ENCODE measurements around the gene ABL2.
"Not testable (repeated sequence)": the region's sequence is repeated elsewhere in the genome, so short reads cannot be mapped to it uniquely, and the experiment has no call there.

ABL2 gene

GRCh38 chr1:179229214-179230140 lies at the start of gene ABL2:
Gene ABL2 (minus strand): TSS chr1:179229677. CDS start chr1:179229397, 280 bp downstream.
- Histone ChIP-seq H3K36me3 (ENCODE audit: control insufficient read depth, insufficient read depth, low read length) (peaks cover 3% of the 10 kb centered on the region), H3K27ac (ENCODE audit: low read depth, low read length) (peak within 1 kb of the TSS; percentile 89), H3K9ac (ENCODE audit: low read depth, low read length) (peak within 1 kb of the TSS; percentile 82), H3K27me3 (ENCODE audit: control insufficient read depth, insufficient read depth, low read length) (no peaks in the 10 kb centered on the region), H3K4me3 (ENCODE audit: low read depth, low read length) (peak within 1 kb of the TSS; percentile 83), H3K9me3 (ENCODE audit: control insufficient read depth, insufficient read depth, low read length) (no peaks in the 10 kb centered on the region), H3K4me1 (ENCODE audit: control insufficient read depth, insufficient read depth, low read length) (peaks cover 6% of the 10 kb centered on the region; the same call in 1 of the 2 replicates)

- Histone ChIP-seq H3K4me1 (ENCODE audit: control insufficient read depth, insufficient read depth, low read length) (no peaks in the 10 kb centered on the region), H3K27ac (ENCODE audit: low read depth, low read length) (no peak overlapping the region), H3K9ac (ENCODE audit: low read depth, low read length) (no peak overlapping the region), H3K4me3 (ENCODE audit: low read depth, low read length) (no peak overlapping the region), H3K27me3 (ENCODE audit: control insufficient read depth, insufficient read depth, low read length) (no peaks in the 10 kb centered on the region), H3K36me3 (ENCODE audit: control insufficient read depth, insufficient read depth, low read length) (no peaks in the 10 kb centered on the region), H3K9me3 (ENCODE audit: control insufficient read depth, insufficient read depth, low read length) (0 out of 2 replicates have a peak, but pooled peaks cover 4% of the 10 kb centered on the region)
These were observed 49.4 kb upstream of the ABL2 start for GRCh38 chr1:179278920-179279319.

DNA sequence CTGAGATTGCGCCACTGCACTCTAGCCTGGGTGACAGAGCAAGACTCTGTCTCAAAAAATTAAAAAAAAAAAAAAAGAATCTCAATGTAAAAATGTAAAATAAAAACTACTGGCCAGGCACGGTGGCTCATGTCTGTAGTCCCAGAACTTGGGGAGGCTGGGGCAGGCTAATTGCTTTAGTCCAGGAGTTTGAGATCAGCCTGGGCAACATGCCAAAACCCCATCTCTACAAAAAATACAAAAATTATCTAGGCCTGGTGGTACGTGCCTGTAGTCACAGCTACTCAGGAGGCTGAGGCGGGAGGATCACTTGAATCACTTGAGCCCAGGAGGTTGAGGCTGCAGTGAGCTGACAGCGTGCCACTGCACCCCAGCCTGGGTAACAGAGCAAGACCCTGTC lies 44.9 kb upstream of the ABL2 start:
- not testable (repeated sequence) for H3K27me3 ChIP-seq (ENCODE audit: control insufficient read depth, insufficient read depth, low read length); H3K36me3 ChIP-seq (ENCODE audit: control insufficient read depth, insufficient read depth, low read length); H3K27ac ChIP-seq (ENCODE audit: low read depth, low read length); H3K4me1 ChIP-seq (ENCODE audit: control insufficient read depth, insufficient read depth, low read length); H3K4me3 ChIP-seq (ENCODE audit: low read depth, low read length); H3K9me3 ChIP-seq (ENCODE audit: control insufficient read depth, insufficient read depth, low read length); H3K9ac ChIP-seq (ENCODE audit: low read depth, low read length)

- no peak overlapping the region for H3K27ac ChIP-seq (ENCODE audit: low read depth, low read length)
- no peak overlapping the region for H3K9ac ChIP-seq (ENCODE audit: low read depth, low read length)
- H3K4me3 ChIP-seq (ENCODE audit: low read depth, low read length): no peak overlapping the region
- H3K9me3 ChIP-seq (ENCODE audit: control insufficient read depth, insufficient read depth, low read length): no peaks in the 10 kb centered on the region
- no peaks in the 10 kb centered on the region for H3K36me3 ChIP-seq (ENCODE audit: control insufficient read depth, insufficient read depth, low read length)
- no peaks in the 10 kb centered on the region for H3K27me3 ChIP-seq (ENCODE audit: control insufficient read depth, insufficient read depth, low read length)
- H3K4me1 ChIP-seq (ENCODE audit: control insufficient read depth, insufficient read depth, low read length): no peaks in the 10 kb centered on the region
These were observed 39.6 kb upstream of the ABL2 start for GRCh38 chr1:179269071-179269470.

- Histone ChIP-seq H3K9ac (ENCODE audit: low read depth, low read length) (no peak overlapping the region), H3K27me3 (ENCODE audit: control insufficient read depth, insufficient read depth, low read length) (no peaks in the 10 kb centered on the region), H3K4me3 (ENCODE audit: low read depth, low read length) (no peak overlapping the region), H3K27ac (ENCODE audit: low read depth, low read length) (no peak overlapping the region), H3K9me3 (ENCODE audit: control insufficient read depth, insufficient read depth, low read length) (no peaks in the 10 kb centered on the region), H3K36me3 (ENCODE audit: control insufficient read depth, insufficient read depth, low read length) (no peaks in the 10 kb centered on the region), H3K4me1 (ENCODE audit: control insufficient read depth, insufficient read depth, low read length) (no peaks in the 10 kb centered on the region)
These were observed 35.0 kb upstream of the ABL2 start for GRCh38 chr1:179264507-179264906.

GRCh38 chr1:179263121-179263520 lies 33.6 kb upstream of the ABL2 start:
- no peak overlapping the region for H3K4me3 ChIP-seq (ENCODE audit: low read depth, low read length)
- H3K9me3 ChIP-seq (ENCODE audit: control insufficient read depth, insufficient read depth, low read length): no peaks in the 10 kb centered on the region
- no peaks in the 10 kb centered on the region for H3K36me3 ChIP-seq (ENCODE audit: control insufficient read depth, insufficient read depth, low read length)
- H3K9ac ChIP-seq (ENCODE audit: low read depth, low read length): no peak overlapping the region
- no peaks in the 10 kb centered on the region for H3K27me3 ChIP-seq (ENCODE audit: control insufficient read depth, insufficient read depth, low read length)
- no peaks in the 10 kb centered on the region for H3K4me1 ChIP-seq (ENCODE audit: control insufficient read depth, insufficient read depth, low read length)
- no peak overlapping the region for H3K27ac ChIP-seq (ENCODE audit: low read depth, low read length)

GRCh38 chr1:179262183-179262582 lies 32.7 kb upstream of the ABL2 start:
- Histone ChIP-seq H3K27ac (ENCODE audit: low read depth, low read length) (no peak overlapping the region), H3K9ac (ENCODE audit: low read depth, low read length) (no peak overlapping the region), H3K36me3 (ENCODE audit: control insufficient read depth, insufficient read depth, low read length) (no peaks in the 10 kb centered on the region), H3K4me1 (ENCODE audit: control insufficient read depth, insufficient read depth, low read length) (no peaks in the 10 kb centered on the region), H3K27me3 (ENCODE audit: control insufficient read depth, insufficient read depth, low read length) (no peaks in the 10 kb centered on the region), H3K4me3 (ENCODE audit: low read depth, low read length) (no peak overlapping the region), H3K9me3 (ENCODE audit: control insufficient read depth, insufficient read depth, low read length) (no peaks in the 10 kb centered on the region)

- no peak overlapping the region for H3K4me3 ChIP-seq (ENCODE audit: low read depth, low read length)
- H3K4me1 ChIP-seq (ENCODE audit: control insufficient read depth, insufficient read depth, low read length): no peaks in the 10 kb centered on the region
- no peak overlapping the region for H3K9ac ChIP-seq (ENCODE audit: low read depth, low read length)
- no peaks in the 10 kb centered on the region for H3K9me3 ChIP-seq (ENCODE audit: control insufficient read depth, insufficient read depth, low read length)
- H3K27ac ChIP-seq (ENCODE audit: low read depth, low read length): no peak overlapping the region
- no peaks in the 10 kb centered on the region for H3K27me3 ChIP-seq (ENCODE audit: control insufficient read depth, insufficient read depth, low read length)
- H3K36me3 ChIP-seq (ENCODE audit: control insufficient read depth, insufficient read depth, low read length): no peaks in the 10 kb centered on the region
These were observed 24.0 kb upstream of the ABL2 start for GRCh38 chr1:179253286-179253972.

GRCh38 chr1:179252606-179253005 lies 23.1 kb upstream of the ABL2 start:
- Histone ChIP-seq H3K27me3 (ENCODE audit: control insufficient read depth, insufficient read depth, low read length) (no peaks in the 10 kb centered on the region), H3K9ac (ENCODE audit: low read depth, low read length) (no peak overlapping the region), H3K4me1 (ENCODE audit: control insufficient read depth, insufficient read depth, low read length) (no peaks in the 10 kb centered on the region), H3K4me3 (ENCODE audit: low read depth, low read length) (no peak overlapping the region), H3K9me3 (ENCODE audit: control insufficient read depth, insufficient read depth, low read length) (no peaks in the 10 kb centered on the region), H3K27ac (ENCODE audit: low read depth, low read length) (no peak overlapping the region), H3K36me3 (ENCODE audit: control insufficient read depth, insufficient read depth, low read length) (no peaks in the 10 kb centered on the region)

- Histone ChIP-seq H3K4me1 (ENCODE audit: control insufficient read depth, insufficient read depth, low read length) (no peaks in the 10 kb centered on the region), H3K27ac (ENCODE audit: low read depth, low read length) (no peak overlapping the region), H3K9me3 (ENCODE audit: control insufficient read depth, insufficient read depth, low read length) (no peaks in the 10 kb centered on the region), H3K36me3 (ENCODE audit: control insufficient read depth, insufficient read depth, low read length) (no peaks in the 10 kb centered on the region), H3K9ac (ENCODE audit: low read depth, low read length) (no peak overlapping the region), H3K27me3 (ENCODE audit: control insufficient read depth, insufficient read depth, low read length) (no peaks in the 10 kb centered on the region), H3K4me3 (ENCODE audit: low read depth, low read length) (no peak overlapping the region)
These were observed 22.2 kb upstream of the ABL2 start for GRCh38 chr1:179251675-179252074.

GRCh38 chr1:179247923-179248322 lies 18.4 kb upstream of the ABL2 start:
- Histone ChIP-seq H3K4me1 (ENCODE audit: control insufficient read depth, insufficient read depth, low read length) (no peaks in the 10 kb centered on the region), H3K4me3 (ENCODE audit: low read depth, low read length) (no peak overlapping the region), H3K36me3 (ENCODE audit: control insufficient read depth, insufficient read depth, low read length) (no peaks in the 10 kb centered on the region), H3K27me3 (ENCODE audit: control insufficient read depth, insufficient read depth, low read length) (no peaks in the 10 kb centered on the region), H3K27ac (ENCODE audit: low read depth, low read length) (no peak overlapping the region), H3K9ac (ENCODE audit: low read depth, low read length) (no peak overlapping the region), H3K9me3 (ENCODE audit: control insufficient read depth, insufficient read depth, low read length) (no peaks in the 10 kb centered on the region)
